Mesothelial cell of epicardium (in vitro differentiated cells): Measurements from ENCODE around the gene ZNF467. TPM values are rescaled to one million over a fixed set of nuclear protein-coding genes. Genes with fewer than 3 reads are reported as not detected.
A peak's percentile ranks its signal among the peaks of the same experiment; 100 is the strongest.

Source experiments
- DNase-seq, 2 experiments: peaks; one replicate each; pipeline ENCODE4 v3.0.0; 2021; ENCODE audit warnings: low spot score in 2 of 2; ENCODE audit not compliant: unreplicated experiment in 2 of 2
- H3K27ac Mint-ChIP-seq: 2 replicates; pipeline ENCODE4 v1.8.0; 2021; ENCODE audit warnings: mixed read lengths
- H3K27me3 Mint-ChIP-seq: 2 replicates; pipeline ENCODE4 v1.8.0; 2021; ENCODE audit warnings: low read depth, mixed read lengths
- H3K36me3 Mint-ChIP-seq: 2 replicates; pipeline ENCODE4 v1.8.0; 2021; ENCODE audit warnings: mixed read lengths
- H3K4me1 Mint-ChIP-seq: 2 replicates; pipeline ENCODE4 v1.8.0; 2021; ENCODE audit warnings: mixed read lengths
- H3K4me3 Mint-ChIP-seq: 2 replicates; pipeline ENCODE4 v1.8.0; 2021; ENCODE audit warnings: mild to moderate bottlenecking, moderate library complexity, mixed read lengths
- H3K9me3 Mint-ChIP-seq: 2 replicates; pipeline ENCODE4 v1.8.0; 2021; ENCODE audit warnings: mixed read lengths
- total RNA-seq: library from RNA; stranded (reverse); gene quantifications from 3 replicates; pipeline ENCODE4 v1.2.1, GENCODE V29; 2021
- TF ChIP-seq, protein P1 (sequence below): fragments of 200-600 bp; sonication (generic); IDR thresholded peaks from one replicate; pipeline ENCODE4 v1.5.0; 2021; ENCODE audit warnings: antibody characterized with exemption; ENCODE audit not compliant: unreplicated experiment

Gene ZNF467
- total RNA-seq, 1 donor from 2014 or later: 38.9 TPM

DNA sequence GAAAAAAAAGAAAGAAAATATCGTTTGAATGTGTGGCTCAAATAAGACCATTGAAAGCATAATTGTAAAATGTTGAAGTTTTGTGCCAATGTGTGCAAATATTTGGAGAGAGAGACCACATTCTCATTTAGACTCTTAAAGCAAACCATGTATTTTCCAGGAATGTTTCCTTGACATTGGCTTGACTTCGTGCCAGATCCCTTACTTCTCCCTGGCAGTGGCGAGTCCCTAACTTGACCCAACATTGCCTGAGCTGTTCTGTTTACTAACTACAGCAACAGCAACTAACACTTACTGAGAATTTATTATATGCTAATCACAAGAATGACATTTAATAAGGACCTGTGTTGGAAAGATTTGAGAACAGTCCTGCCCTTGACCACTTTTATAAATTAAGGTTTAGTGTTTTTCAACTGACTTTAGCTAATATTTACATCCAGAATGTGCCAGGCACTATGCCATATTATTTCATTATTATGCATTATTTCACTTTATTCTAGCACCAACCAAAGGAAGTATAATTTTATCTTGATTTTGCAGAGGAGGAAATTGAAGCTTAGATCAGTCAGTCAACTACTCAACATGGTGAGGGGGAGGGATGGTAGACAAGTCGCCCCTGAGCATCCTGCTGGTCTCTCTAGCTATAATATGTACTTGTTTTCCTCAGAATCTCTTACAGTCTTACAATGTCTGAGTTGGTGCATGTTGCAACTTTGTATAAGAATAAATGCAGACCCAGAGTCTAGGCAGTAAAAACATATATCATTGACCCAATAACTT is 29.7 kb downstream of the ZNF467 start:
- Mint-ChIP-seq H3K36me3 (no peaks in the 10 kb centered on the region), H3K27ac (no peak overlapping the region), H3K9me3 (no peaks in the 10 kb centered on the region), H3K4me3 (no peak overlapping the region), H3K4me1 (peaks cover 16% of the 10 kb centered on the region), H3K27me3 (peaks cover 19% of the 10 kb centered on the region)
- TF ChIP-seq, protein P1, sequence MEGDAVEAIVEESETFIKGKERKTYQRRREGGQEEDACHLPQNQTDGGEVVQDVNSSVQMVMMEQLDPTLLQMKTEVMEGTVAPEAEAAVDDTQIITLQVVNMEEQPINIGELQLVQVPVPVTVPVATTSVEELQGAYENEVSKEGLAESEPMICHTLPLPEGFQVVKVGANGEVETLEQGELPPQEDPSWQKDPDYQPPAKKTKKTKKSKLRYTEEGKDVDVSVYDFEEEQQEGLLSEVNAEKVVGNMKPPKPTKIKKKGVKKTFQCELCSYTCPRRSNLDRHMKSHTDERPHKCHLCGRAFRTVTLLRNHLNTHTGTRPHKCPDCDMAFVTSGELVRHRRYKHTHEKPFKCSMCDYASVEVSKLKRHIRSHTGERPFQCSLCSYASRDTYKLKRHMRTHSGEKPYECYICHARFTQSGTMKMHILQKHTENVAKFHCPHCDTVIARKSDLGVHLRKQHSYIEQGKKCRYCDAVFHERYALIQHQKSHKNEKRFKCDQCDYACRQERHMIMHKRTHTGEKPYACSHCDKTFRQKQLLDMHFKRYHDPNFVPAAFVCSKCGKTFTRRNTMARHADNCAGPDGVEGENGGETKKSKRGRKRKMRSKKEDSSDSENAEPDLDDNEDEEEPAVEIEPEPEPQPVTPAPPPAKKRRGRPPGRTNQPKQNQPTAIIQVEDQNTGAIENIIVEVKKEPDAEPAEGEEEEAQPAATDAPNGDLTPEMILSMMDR: no peak
- no peak for DNase-seq

DNA sequence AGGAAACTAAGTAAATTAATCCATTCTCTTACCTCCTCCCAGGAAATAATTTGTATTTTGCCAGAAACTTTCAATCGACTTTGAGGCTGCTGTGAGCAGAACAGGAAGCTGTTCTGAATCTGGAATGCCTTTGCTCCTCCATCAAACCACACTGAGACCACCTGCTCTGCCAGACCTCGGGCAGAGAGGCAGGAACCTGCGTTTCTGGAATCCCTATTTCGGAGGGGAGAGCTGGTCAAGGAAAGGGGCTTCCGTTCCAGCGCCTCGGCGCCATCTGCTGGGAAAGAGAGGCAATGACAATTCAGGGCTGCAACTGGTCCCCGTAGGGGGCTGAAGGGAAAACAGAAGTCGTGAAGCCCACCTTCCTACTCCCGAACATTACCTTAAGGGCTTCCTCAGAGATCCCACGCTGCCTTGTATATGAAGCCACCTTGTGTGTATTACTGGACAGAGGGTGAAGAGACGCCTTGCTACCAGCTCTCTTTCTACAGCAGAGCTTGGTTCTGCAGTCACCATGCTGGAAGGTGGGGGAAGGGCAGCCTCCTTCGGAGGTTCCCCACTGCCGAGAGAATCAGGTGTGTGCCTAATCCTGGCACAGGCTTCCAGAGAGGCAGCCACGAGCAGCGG is 31.2 kb downstream of the ZNF467 start:
- Mint-ChIP-seq H3K4me3 (peak overlapping the region; percentile 70), H3K9me3 (no peaks in the 10 kb centered on the region), H3K4me1 (peaks cover 15% of the 10 kb centered on the region), H3K27ac (no peak overlapping the region), H3K36me3 (no peaks in the 10 kb centered on the region), H3K27me3 (peaks cover 26% of the 10 kb centered on the region)
- TF ChIP-seq, protein P1: peak; percentile 73
- peak; percentile 51 to 85 for DNase-seq

DNA sequence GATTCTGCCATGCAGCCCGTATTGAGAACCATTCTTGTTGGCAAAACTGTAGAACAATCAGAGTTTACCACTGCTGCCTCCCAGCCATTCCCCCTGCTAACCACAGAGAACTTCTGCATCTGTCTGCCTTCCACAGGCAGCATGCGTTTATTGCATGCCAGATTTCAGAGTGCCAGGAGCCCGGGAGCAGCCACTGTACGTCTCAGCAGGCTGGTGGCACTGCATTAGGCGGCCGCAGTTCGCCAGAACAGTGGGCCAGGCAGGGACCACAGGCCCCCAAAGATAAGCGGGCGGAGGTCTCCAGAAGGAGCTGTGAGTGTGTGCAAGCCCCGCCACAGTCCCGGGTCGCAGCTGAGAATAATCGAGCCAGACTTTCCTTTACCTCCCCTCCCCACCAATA is 31.8 kb downstream of the ZNF467 start:
- TF ChIP-seq, protein P1: no peak
- H3K36me3 Mint-ChIP-seq: no peaks in the 10 kb centered on the region
- no peak for DNase-seq
- H3K9me3 Mint-ChIP-seq: no peaks in the 10 kb centered on the region
- H3K4me3 Mint-ChIP-seq: peak overlapping the region; percentile 70
- H3K27ac Mint-ChIP-seq: no peak overlapping the region
- peaks cover 26% of the 10 kb centered on the region for H3K27me3 Mint-ChIP-seq
- peaks cover 16% of the 10 kb centered on the region for H3K4me1 Mint-ChIP-seq

DNA sequence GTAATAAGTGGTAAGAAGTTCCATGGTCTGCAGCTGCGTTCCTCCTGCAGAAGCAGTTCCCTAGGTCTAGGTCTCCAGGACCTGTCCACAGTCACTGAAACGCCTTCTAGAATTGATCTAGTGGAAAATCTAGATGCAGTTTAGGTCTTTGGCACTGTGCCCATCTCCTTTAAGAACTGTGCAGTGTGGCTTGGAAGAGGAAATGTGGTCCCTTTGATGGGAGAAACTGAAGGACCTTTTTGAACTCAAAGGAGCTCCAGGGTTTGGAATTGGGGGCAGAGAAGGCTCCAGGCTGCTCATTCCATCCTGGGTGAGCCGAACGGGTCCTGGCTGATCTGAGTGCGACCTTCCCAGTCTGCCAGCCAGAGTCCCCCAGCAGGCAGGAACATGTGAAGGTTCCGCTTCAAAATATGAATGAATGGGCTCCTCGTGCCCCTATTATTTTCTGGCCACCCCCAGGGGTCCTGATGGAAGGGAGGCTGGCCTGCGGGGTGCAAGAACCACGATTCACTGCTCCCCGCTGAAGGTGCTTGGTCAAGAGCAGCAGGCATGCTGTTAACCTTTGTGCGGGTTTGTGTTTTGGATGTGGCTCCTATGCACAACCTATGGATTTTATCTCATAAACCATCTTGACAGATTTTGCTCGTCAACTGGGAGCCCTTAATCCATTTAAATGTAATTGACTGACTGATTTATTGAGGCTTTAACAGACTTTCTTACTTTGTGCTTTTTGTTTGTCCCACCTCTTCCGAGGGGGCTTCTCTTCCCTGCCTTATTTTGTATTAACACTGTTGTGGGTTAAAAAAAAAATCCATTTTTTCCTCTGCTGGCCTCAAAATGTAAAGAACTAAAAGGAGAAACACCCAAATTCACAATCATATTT is 36.7 kb downstream of the ZNF467 start:
- peaks cover 2% of the 10 kb centered on the region for H3K4me1 Mint-ChIP-seq
- no peak overlapping the region for H3K27ac Mint-ChIP-seq
- H3K36me3 Mint-ChIP-seq: peaks cover 3% of the 10 kb centered on the region
- no peak for DNase-seq
- TF ChIP-seq, protein P1: no peak
- H3K4me3 Mint-ChIP-seq: no peak overlapping the region
- H3K27me3 Mint-ChIP-seq: peaks cover 13% of the 10 kb centered on the region
- H3K9me3 Mint-ChIP-seq: no peaks in the 10 kb centered on the region

DNA sequence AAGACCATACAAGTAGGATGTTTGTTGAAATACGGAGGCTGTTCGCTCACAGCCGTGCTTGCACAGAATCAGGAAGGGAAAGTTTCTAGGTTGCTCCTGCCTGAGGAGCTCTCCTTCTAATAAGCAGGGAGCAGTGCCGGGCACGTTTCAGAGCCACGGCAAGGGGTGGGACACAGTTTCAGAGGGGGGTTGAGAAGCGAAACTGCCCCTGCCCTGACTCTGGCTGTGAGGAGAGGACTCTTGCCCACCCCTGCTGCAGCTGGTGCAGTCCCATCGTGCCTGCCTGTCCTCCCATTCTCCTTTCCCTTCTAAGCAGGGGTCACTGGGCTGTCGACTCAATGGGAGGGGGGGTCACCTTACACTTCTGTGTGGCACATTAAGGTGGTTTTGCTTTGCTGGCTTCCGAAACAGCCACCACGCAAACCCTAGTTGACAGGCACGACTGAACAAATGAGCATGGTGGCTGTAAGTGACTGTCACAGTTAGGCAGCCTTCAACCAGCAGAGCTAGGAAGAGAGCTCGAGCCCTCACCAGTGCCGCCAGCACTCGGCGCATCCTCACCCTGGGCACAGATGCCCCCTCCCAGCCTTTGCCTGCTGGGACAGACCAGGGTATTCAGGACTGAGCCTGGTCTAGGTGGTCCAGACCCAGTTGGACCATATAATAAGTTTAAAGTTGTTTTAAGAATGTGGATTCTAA is 37.5 kb downstream of the ZNF467 start:
- no peaks in the 10 kb centered on the region for H3K9me3 Mint-ChIP-seq
- no peak for DNase-seq
- peaks cover 4% of the 10 kb centered on the region for H3K36me3 Mint-ChIP-seq
- peaks cover 2% of the 10 kb centered on the region for H3K4me1 Mint-ChIP-seq
- H3K4me3 Mint-ChIP-seq: no peak overlapping the region
- H3K27me3 Mint-ChIP-seq: peaks cover 13% of the 10 kb centered on the region
- TF ChIP-seq, protein P1: no peak
- H3K27ac Mint-ChIP-seq: peak overlapping the region; percentile 14
